Hepatocyte (in vitro differentiated cells): ENCODE results near the gene CHD2. TPM values are rescaled to one million over a fixed set of nuclear protein-coding genes. Genes with fewer than 3 reads are reported as not detected.

Experiments used
- DNase-seq: peaks from one replicate; pipeline ENCODE4 v3.0.0-alpha.2; 2016; ENCODE audit warnings: low spot score
- H2AFZ ChIP-seq: fragments of 200-600 bp; sonication (generic); 2 replicates; pipeline ENCODE4 v1.6.0; 2016; ENCODE audit warnings: antibody characterized with exemption, mild to moderate bottlenecking
- H3K27ac ChIP-seq: fragments of 200-600 bp; sonication (generic); 2 replicates; pipeline ENCODE4 v1.5.1; 2016; ENCODE audit warnings: mild to moderate bottlenecking
- H3K27me3 ChIP-seq: fragments of 200-600 bp; sonication (generic); 2 replicates; pipeline ENCODE4 v1.6.1; 2016
- H3K36me3 ChIP-seq: fragments of 200-600 bp; sonication (generic); replicated peaks from 2 replicates; pipeline ENCODE4 v1.5.1; 2016; ENCODE audit warnings: low read depth; ENCODE audit not compliant: insufficient read depth
- H3K4me1 ChIP-seq: fragments of 200-600 bp; sonication (generic); 2 replicates; pipeline ENCODE4 v1.5.1; 2016; ENCODE audit warnings: mild to moderate bottlenecking, moderate library complexity; ENCODE audit not compliant: insufficient read depth
- H3K4me2 ChIP-seq: fragments of 200-600 bp; sonication (generic); 2 replicates; pipeline ENCODE4 v1.6.0; 2016
- H3K4me3 ChIP-seq: fragments of 200-600 bp; sonication (generic); 2 replicates; pipeline ENCODE4 v1.5.1; 2016; ENCODE audit warnings: mild to moderate bottlenecking
- H3K79me2 ChIP-seq: fragments of 200-600 bp; sonication (generic); 2 replicates; pipeline ENCODE4 v1.6.0; 2017; ENCODE audit warnings: mild to moderate bottlenecking
- H3K9me2 ChIP-seq: fragments of 200-600 bp; sonication (generic); replicated peaks from 2 replicates; pipeline ENCODE4 v1.6.0; 2017; ENCODE audit warnings: mild to moderate bottlenecking; ENCODE audit not compliant: insufficient read depth
- H3K9me3 ChIP-seq: fragments of 200-600 bp; sonication (generic); 2 replicates; pipeline ENCODE4 v1.5.1; 2016; ENCODE audit warnings: low read depth, mild to moderate bottlenecking
- H4K20me1 ChIP-seq: fragments of 200-600 bp; sonication (generic); 2 replicates; pipeline ENCODE4 v1.6.0; 2016; ENCODE audit warnings: mild to moderate bottlenecking; ENCODE audit not compliant: insufficient read depth, poor library complexity, severe bottlenecking
- EZH2 ChIP-seq: fragments of 200-600 bp; sonication (generic); IDR thresholded peaks from 2 replicates; pipeline ENCODE4 v1.6.1; 2016; ENCODE audit warnings: antibody characterized with exemption, mild to moderate bottlenecking, borderline replicate concordance
- EZH2phosphoT487 ChIP-seq: fragments of 200-600 bp; sonication (generic); IDR thresholded peaks from one replicate; pipeline ENCODE4 v1.6.1; 2018; ENCODE audit warnings: antibody characterized with exemption, mild to moderate bottlenecking, low read depth, moderate library complexity; ENCODE audit not compliant: unreplicated experiment, severe bottlenecking
- WGBS: methylation state at CpG from one replicate; pipeline ENCODE4 v1.1.6; 2016; ENCODE audit warnings: low lambda C conversion rate; ENCODE audit errors: missing lambda C conversion rate; 5-methylcytosine and 5-hydroxymethylcytosine counted together
- polyA plus RNA-seq: library from polyadenylated mRNA; unstranded; fragments of >200 nt; fragmentation: Nextera tagmentation; extraction: Ambion mirVana; gene quantifications from 2 replicates; pipeline ENCODE4 v1.2.1, GENCODE V29; 2016
- total RNA-seq: library from RNA; depleted of rRNA; stranded (reverse); fragments of >200 nt; gene quantifications from 2 replicates; pipeline ENCODE4 v1.2.3, GENCODE V29; 2014
- TF ChIP-seq, protein P1 (sequence below): fragments of 200-600 bp; sonication (generic); IDR thresholded peaks from 2 replicates; pipeline ENCODE4 v1.5.1; 2016; ENCODE audit warnings: antibody characterized with exemption, mild to moderate bottlenecking; ENCODE audit not compliant: poor library complexity

The CHD2 gene
- total and polyA plus RNA-seq, 2 experiments from 2014 or later, result 49.3 to 133 TPM

DNA sequence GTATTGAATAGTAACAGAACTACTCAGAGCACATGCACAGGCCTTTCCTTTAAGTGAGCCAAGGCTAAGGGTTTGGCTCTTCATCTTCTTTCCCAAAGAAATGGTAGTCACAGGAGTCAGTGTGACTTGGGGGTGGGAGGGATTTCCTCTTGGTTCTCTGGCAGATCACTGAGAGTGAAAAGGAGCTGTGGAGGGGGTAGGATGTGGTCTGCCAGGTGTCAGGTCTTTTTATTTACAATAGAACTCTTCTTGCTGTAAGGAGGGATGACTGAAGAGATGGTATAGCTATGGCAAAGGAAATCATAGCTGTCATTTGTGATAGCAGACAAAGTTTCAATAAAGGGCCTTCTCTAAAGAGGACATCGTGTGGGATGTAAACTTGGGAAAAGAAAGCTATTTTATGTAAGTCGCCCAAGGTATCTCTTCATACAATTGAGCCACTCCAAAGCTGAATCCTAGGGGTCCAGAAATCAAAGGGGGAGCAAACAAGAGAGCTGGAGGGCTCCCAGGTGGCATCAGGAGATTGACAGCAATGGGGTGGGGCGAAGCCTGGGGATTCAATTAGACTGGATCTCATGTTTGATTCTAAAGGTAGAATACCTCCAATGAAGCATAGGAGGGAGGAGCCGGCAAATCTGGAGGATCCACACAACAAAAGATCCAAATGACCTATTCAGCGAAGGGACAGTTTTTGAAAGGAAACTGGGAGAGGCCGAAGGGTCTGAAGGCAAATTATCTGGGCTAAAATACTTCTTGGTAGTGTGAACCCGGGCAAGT, 20.0 kb upstream of the CHD2 start:
- no peak overlapping the region for H3K4me2 ChIP-seq
- 89% methylated on average over 7 of the region's 7 CpGs for WGBS
- peak overlapping the region; percentile 34 for H2AFZ ChIP-seq

DNA sequence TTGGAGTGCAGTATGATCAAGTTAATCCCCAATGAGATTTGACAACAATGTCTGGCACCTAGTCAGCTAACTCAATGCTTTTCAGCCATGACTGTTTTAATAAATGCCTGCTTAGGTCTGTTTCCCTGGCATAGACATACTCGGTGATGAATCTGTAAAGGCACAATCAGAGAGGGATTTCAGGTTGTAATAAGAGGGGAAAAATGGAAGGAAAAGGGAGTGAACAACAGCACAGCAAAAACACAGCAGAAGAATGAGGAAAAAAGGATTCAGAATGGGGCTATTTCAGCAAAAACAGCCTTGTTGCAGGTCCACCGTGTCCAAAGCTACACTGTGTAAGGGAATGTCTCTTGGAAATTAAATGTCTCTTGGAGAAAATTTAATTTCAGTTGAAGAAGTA, 19.3 kb upstream of the CHD2 start:
- Histone ChIP-seq H4K20me1 (peaks cover 16% of the 10 kb centered on the region), H3K27me3 (no peaks in the 10 kb centered on the region), H3K9me3 (no peaks in the 10 kb centered on the region), H3K79me2 (peaks cover 32% of the 10 kb centered on the region), H3K4me1 (peaks cover 21% of the 10 kb centered on the region), H2AFZ (peak overlapping the region; percentile 34), H3K9me2 (no peaks in the 10 kb centered on the region), H3K4me2 (peak overlapping the region; percentile 73), H3K27ac (peak overlapping the region; percentile 91), H3K4me3 (no peak overlapping the region), H3K36me3 (no peaks in the 10 kb centered on the region)
- no peak for DNase-seq
- 41% methylated on average over 2 of the region's 2 CpGs for WGBS
- TF ChIP-seq, protein P1, sequence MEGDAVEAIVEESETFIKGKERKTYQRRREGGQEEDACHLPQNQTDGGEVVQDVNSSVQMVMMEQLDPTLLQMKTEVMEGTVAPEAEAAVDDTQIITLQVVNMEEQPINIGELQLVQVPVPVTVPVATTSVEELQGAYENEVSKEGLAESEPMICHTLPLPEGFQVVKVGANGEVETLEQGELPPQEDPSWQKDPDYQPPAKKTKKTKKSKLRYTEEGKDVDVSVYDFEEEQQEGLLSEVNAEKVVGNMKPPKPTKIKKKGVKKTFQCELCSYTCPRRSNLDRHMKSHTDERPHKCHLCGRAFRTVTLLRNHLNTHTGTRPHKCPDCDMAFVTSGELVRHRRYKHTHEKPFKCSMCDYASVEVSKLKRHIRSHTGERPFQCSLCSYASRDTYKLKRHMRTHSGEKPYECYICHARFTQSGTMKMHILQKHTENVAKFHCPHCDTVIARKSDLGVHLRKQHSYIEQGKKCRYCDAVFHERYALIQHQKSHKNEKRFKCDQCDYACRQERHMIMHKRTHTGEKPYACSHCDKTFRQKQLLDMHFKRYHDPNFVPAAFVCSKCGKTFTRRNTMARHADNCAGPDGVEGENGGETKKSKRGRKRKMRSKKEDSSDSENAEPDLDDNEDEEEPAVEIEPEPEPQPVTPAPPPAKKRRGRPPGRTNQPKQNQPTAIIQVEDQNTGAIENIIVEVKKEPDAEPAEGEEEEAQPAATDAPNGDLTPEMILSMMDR, result no peak
- TF ChIP-seq EZH2, result no peak
- TF ChIP-seq EZH2phosphoT487, result no peak

More for the DNA sequence above, 20.0 kb upstream of the CHD2 start:
- Histone ChIP-seq H3K27ac (peak overlapping the region; percentile 91), H3K4me1 (peaks cover 21% of the 10 kb centered on the region), H4K20me1 (peaks cover 10% of the 10 kb centered on the region), H3K27me3 (no peaks in the 10 kb centered on the region), H3K9me3 (no peaks in the 10 kb centered on the region), H3K79me2 (peaks cover 25% of the 10 kb centered on the region), H3K36me3 (no peaks in the 10 kb centered on the region), H3K9me2 (no peaks in the 10 kb centered on the region), H3K4me3 (no peak overlapping the region)
- no peak for DNase-seq
- TF ChIP-seq, protein P1, result no peak
- TF ChIP-seq EZH2 (no peak), EZH2phosphoT487 (no peak)

GRCh38 chr15:92881211-92881754, 18.8 kb upstream of the CHD2 start:
- Histone ChIP-seq H3K4me3 (no peak overlapping the region), H3K27me3 (no peaks in the 10 kb centered on the region), H3K79me2 (peaks cover 37% of the 10 kb centered on the region), H3K27ac (peak overlapping the region; percentile 91), H4K20me1 (peaks cover 21% of the 10 kb centered on the region), H3K9me2 (no peaks in the 10 kb centered on the region), H3K36me3 (no peaks in the 10 kb centered on the region), H3K9me3 (no peaks in the 10 kb centered on the region), H2AFZ (peak overlapping the region; percentile 34), H3K4me1 (peaks cover 21% of the 10 kb centered on the region), H3K4me2 (peak overlapping the region; percentile 73)
- TF ChIP-seq EZH2 (no peak), EZH2phosphoT487 (no peak)
- TF ChIP-seq, protein P1, result no peak
- DNase-seq, result peak; percentile 37
- WGBS, result 41% methylated on average over 7 of the region's 7 CpGs
